ENCODE results near the gene NAA16.

- TF ChIP-seq BACH1 (tag; IDR thresholded peaks at IDR 0.05) (no peak), MTA3 (IDR thresholded peaks at IDR 0.05; ENCODE audit: borderline replicate concordance) (no peak), PHF20 (IDR thresholded peaks at IDR 0.05; ENCODE audit: partially characterized antibody) (no peak), CTCF (IDR thresholded peaks at IDR 0.05 in 2 of 3, conservative IDR thresholded peaks at IDR 0.05 in 1 of 3; ENCODE audit: insufficient read depth in 2 of 3, low read depth in 1 of 3, low read length in 3 of 3) (no peak), EGR1 (conservative IDR thresholded peaks at IDR 0.05) (no peak), TFAP4 (CRISPR knock-in tag; IDR thresholded peaks at IDR 0.05; ENCODE audit: borderline replicate concordance) (no peak), ZNF785 (CRISPR knock-in tag; IDR thresholded peaks at IDR 0.05) (no peak), SRSF7 (optimal IDR thresholded peaks at IDR 0.05; ENCODE audit: low read depth, low read length) (no peak), FOXK2 (conservative IDR thresholded peaks at IDR 0.05 in 1 of 2, IDR thresholded peaks at IDR 0.05 in 1 of 2; ENCODE audit: low read depth in 2 of 2) (no peak), HLTF (IDR thresholded peaks at IDR 0.05) (no peak), MXI1 (IDR thresholded peaks at IDR 0.05; ENCODE audit: low read depth, low read length) (no peak), EP300 (IDR thresholded peaks at IDR 0.05; ENCODE audit: low read length) (no peak), POLR2A (conservative IDR thresholded peaks at IDR 0.05) (no peak)
Measured at GRCh38 chr13:41294914-41295313, 16.2 kb upstream of the NAA16 start.
